Ovary (tissue), 10 donors: Measurements from ENCODE around the gene NLE1. TPM values are rescaled to one million over a fixed set of nuclear protein-coding genes. Genes with fewer than 3 reads are reported as not detected.

Experiments used
- DNase-seq, 5 donors: peaks; one replicate each; pipeline ENCODE4 v3.0.0-alpha.2; 2019 to 2020
- H3K27ac ChIP-seq, 2 donors: fragments of 200-600 bp; one replicate each; pipeline versions ENCODE4 v1.5.1 to v1.8.0; 2019 to 2022
- H3K27me3 ChIP-seq: fragments of 200-600 bp; one replicate; pipeline ENCODE4 v1.8.0; 2022
- H3K36me3 ChIP-seq: fragments of 200-600 bp; sonication (generic); one replicate; pipeline ENCODE4 v1.5.1; 2019
- H3K4me1 ChIP-seq: one replicate; pipeline ENCODE4 v1.8.1; 2013; ENCODE audit warnings: mild to moderate bottlenecking, moderate library complexity; ENCODE audit not compliant: insufficient read depth
- H3K4me3 ChIP-seq: fragments of 200-600 bp; sonication (generic); one replicate; pipeline ENCODE4 v1.5.1; 2017
- H3K9me3 ChIP-seq, 2 donors: fragments of 200-600 bp in 1 of 2; sonication (generic) in 1 of 2; one replicate each; pipeline versions ENCODE4 v1.5.1 to v1.8.1; 2013 to 2019; ENCODE audit warnings: mild to moderate bottlenecking in 1 of 2, moderate library complexity in 1 of 2
- EP300 ChIP-seq: sonication (generic); formaldehyde crosslinking; IDR thresholded peaks from one replicate; pipeline ENCODE4 v1.6.1; 2017; ENCODE audit warnings: antibody characterized with exemption
- POLR2A ChIP-seq: fragments of 450-650 bp; IDR thresholded peaks from one replicate; pipeline ENCODE4 v1.6.1; 2017; ENCODE audit warnings: antibody characterized with exemption, mild to moderate bottlenecking, moderate library complexity
- WGBS, 3 donors: extraction: QIAGEN DNeasy Blood & Tissue Kit in 1 of 3; methylation state at CpG; one replicate each; pipeline versions ENCODE4 v1.1.5 to v1.1.7; 2013 to 2017; 5-methylcytosine and 5-hydroxymethylcytosine counted together
- intact Hi-C, 4 donors: fragments of 100-400 bp; cut with DNase I; formaldehyde crosslinking; loops; one replicate each; pipeline versions ENCODE4 v1.11.0 to v1.15.1; 2022 to 2023
- long read RNA-seq, 3 donors: library from polyadenylated mRNA in 2 of 3; unstranded in 2 of 3; transcript quantifications; one replicate each; pipeline ENCODE4 v2.0.0 and lab custom pipeline, GENCODE V29; 2021 to 2026
- polyA plus RNA-seq, 2 donors: library from polyadenylated mRNA; stranded (reverse); fragments of 200-250 nt in 1 of 2; fragments of 350-450 nt in 1 of 2; fragmentation: Illumina TruSeq in 1 of 2; extraction: RNeasy Lipid Tissue Mini Kit (QIAGEN cat#74804) in 1 of 2; gene quantifications; one replicate each; pipeline ENCODE4 v1.2.3, GENCODE V29; 2013 to 2014
- total RNA-seq, 7 donors: library from RNA; depleted of rRNA in 2 of 7; stranded (reverse); fragments of >200 nt in 2 of 7; fragmentation: NEBNext Ultra II Directional in 3 of 7; extraction: Animal tissue kit (Norgen Biotek cat#: 25700) in 3 of 7; gene quantifications; one replicate each; pipeline versions ENCODE4 v1.1.0 to v1.2.4, GENCODE V29; 2016 to 2023
- TF ChIP-seq, protein P1 (sequence below), 3 donors: fragments of 450-650 bp in 2 of 3; fragments of 200-600 bp in 1 of 3; IDR thresholded peaks; one replicate each; pipeline versions ENCODE4 v1.5.1 to v1.8.0; 2016 to 2022; ENCODE audit warnings: antibody characterized with exemption in 3 of 3, mild to moderate bottlenecking in 1 of 3
- donor health status: DM: no; HTN: no; CAD: no; lungs with moderate emphysema.
- donor health status: DM: no; HTN: no; CAD: no.
- donor health status: Bipolar disorder and iron deficiency.
- donor health status: DM: yes; HTN: yes; CAD: no.
- donor health status: DM: no; HTN: no; CAD: no.
- donor health status: DM: yes; HTN: yes; CAD: no.

The NLE1 gene
- total RNA-seq (10 to 100 TPM; 11.7 to 26.5 (median 22.2) TPM), polyA plus RNA-seq (10 to 100 TPM; 10.6 to 12.2 TPM)
- long read RNA-seq, donor 1, full-length matches to known transcripts = 62 of 92 reads
- long read RNA-seq, donor 1, partial matches to known transcripts = 8 of 92 reads
- long read RNA-seq, donor 1, other reads (novel, unspliced or antisense) = 22 of 92 reads
- long read RNA-seq, donor 2, full-length matches to known transcripts = 5 of 5 reads
- long read RNA-seq, donor 2, partial matches to known transcripts = 0 of 5 reads
- long read RNA-seq, donor 2, other reads (novel, unspliced or antisense) = 0 of 5 reads
- long read RNA-seq, donor 3, full-length matches to known transcripts = 13 of 29 reads
- long read RNA-seq, donor 3, partial matches to known transcripts = 8 of 29 reads
- long read RNA-seq, donor 3, other reads (novel, unspliced or antisense) = 8 of 29 reads

GRCh38 chr17:35141681-35142466, at the start of gene NLE1:
TSS of gene NLE1 (minus strand) at chr17:35142303. CDS start at chr17:35142275, 28 bp downstream.
- DNase-seq = peak; percentile 70 to 88 (median 79)
- Histone ChIP-seq H3K27me3 (no peaks in the 10 kb centered on the region), H3K9me3 (no peaks in the 10 kb centered on the region), H3K36me3 (no peaks in the 10 kb centered on the region), H3K4me1 (peaks cover 7% of the 10 kb centered on the region), H3K27ac (no peak within 1 kb of the TSS), H3K4me3 (peak within 1 kb of the TSS; percentile 88)
- intact Hi-C loops = no loop called here
- WGBS, 3 donors = 0 to 1% (median 1%) methylated on average over 50 to 65 of the region's 65 CpGs
- TF ChIP-seq, protein P1, sequence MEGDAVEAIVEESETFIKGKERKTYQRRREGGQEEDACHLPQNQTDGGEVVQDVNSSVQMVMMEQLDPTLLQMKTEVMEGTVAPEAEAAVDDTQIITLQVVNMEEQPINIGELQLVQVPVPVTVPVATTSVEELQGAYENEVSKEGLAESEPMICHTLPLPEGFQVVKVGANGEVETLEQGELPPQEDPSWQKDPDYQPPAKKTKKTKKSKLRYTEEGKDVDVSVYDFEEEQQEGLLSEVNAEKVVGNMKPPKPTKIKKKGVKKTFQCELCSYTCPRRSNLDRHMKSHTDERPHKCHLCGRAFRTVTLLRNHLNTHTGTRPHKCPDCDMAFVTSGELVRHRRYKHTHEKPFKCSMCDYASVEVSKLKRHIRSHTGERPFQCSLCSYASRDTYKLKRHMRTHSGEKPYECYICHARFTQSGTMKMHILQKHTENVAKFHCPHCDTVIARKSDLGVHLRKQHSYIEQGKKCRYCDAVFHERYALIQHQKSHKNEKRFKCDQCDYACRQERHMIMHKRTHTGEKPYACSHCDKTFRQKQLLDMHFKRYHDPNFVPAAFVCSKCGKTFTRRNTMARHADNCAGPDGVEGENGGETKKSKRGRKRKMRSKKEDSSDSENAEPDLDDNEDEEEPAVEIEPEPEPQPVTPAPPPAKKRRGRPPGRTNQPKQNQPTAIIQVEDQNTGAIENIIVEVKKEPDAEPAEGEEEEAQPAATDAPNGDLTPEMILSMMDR (IDR thresholded peaks at IDR 0.05) = peak; percentile 79 to 97 (median 84)
- TF ChIP-seq EP300 = no peak
- TF ChIP-seq POLR2A = no peak

DNA sequence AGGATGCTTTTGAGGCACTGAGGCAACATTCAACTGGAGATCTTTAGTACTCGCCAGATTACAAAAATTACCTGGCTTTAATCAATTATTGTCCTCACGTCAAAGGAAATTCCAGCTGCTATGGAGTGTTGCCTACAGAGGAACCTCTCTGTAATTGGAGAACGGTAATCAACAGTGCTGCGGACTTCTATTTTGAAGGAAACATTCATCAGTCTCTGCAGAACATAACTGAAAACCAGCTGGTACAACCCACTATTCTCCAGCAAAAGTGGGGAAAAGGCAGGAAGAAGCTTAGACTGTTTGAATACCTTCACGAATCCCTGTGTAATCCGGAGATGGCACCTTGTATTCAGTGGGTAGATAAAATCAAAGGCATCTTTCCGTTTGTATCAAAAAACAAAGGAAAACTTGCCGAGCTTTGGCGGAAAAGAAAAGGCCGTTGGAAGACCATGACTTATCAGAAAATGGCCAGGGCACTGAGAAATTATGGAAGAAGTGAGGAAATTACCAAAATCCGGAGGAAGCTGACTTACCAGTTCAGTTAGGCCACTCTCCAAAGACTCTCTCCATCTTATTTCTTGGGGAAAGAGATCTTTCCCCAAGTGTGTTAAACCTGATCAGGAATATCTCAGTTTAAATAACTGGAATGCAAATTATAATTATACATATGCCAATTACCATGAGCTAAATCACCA, 49.0 kb upstream of the NLE1 start:
- no peak overlapping the region for H3K27ac ChIP-seq
- 73 to 81% (median 78%) methylated on average over 11 of the region's 11 CpGs for WGBS, 3 donors
- H3K27me3 ChIP-seq = no peaks in the 10 kb centered on the region
- H3K4me1 ChIP-seq = no peaks in the 10 kb centered on the region
- TF ChIP-seq EP300 (no peak), POLR2A (no peak)
- TF ChIP-seq, protein P1 (IDR thresholded peaks at IDR 0.05) = no peak
- H3K36me3 ChIP-seq = no peaks in the 10 kb centered on the region
- DNase-seq = no peak
- intact Hi-C loops = no loop called here
- H3K4me3 ChIP-seq = no peak overlapping the region
- no peaks in the 10 kb centered on the region for H3K9me3 ChIP-seq

- Histone ChIP-seq H3K27ac (no peak overlapping the region), H3K27me3 (no peaks in the 10 kb centered on the region), H3K36me3 (no peaks in the 10 kb centered on the region), H3K4me1 (no peaks in the 10 kb centered on the region), H3K4me3 (no peak overlapping the region), H3K9me3 (no peaks in the 10 kb centered on the region)
- DNase-seq = no peak
- intact Hi-C loops = no loop called here
- 75 to 78% (median 78%) methylated on average over 3 of the region's 3 CpGs for WGBS, 3 donors
- no peak for TF ChIP-seq EP300
- TF ChIP-seq POLR2A = no peak
- TF ChIP-seq, protein P1 (IDR thresholded peaks at IDR 0.05) = no peak
These were observed 47.2 kb upstream of the NLE1 start for GRCh38 chr17:35189291-35189690.

- no peaks in the 10 kb centered on the region for H3K27me3 ChIP-seq
- H3K9me3 ChIP-seq = no peaks in the 10 kb centered on the region
- H3K4me1 ChIP-seq = no peaks in the 10 kb centered on the region
- TF ChIP-seq EP300 (no peak), POLR2A (no peak)
- TF ChIP-seq, protein P1 (IDR thresholded peaks at IDR 0.05) = no peak
- 33 to 45% (median 34%) methylated on average over 2 of the region's 2 CpGs for WGBS, 3 donors
- no peak overlapping the region for H3K4me3 ChIP-seq
- no peaks in the 10 kb centered on the region for H3K36me3 ChIP-seq
- intact Hi-C loops = no loop called here
- no peak for DNase-seq
- no peak overlapping the region for H3K27ac ChIP-seq
These were observed 46.0 kb upstream of the NLE1 start for GRCh38 chr17:35188111-35188510.
